ENCODE results near the gene PRDX5. TPM values are rescaled to one million over a fixed set of nuclear protein-coding genes. Genes with fewer than 3 reads are reported as not detected.

Gene PRDX5
- total RNA-seq, 1 experiment from 2014 or later: 381 TPM

- intact Hi-C loops (cut with micrococcal nuclease; ENCODE audit: unreplicated experiment): no loop called here
- Histone ChIP-seq H3K9me2 (ENCODE audit: insufficient read depth) (no peaks in the 10 kb centered on the region), H3K4me2 (no peak overlapping the region), H3K27me3 (ENCODE audit: insufficient read depth, low read depth) (no peaks in the 10 kb centered on the region), H3F3A (ENCODE audit: insufficient read depth, low read depth) (no peaks in the 10 kb centered on the region; the same call in 1 of the 2 replicates), H3K36me3 (ENCODE audit: low read depth) (no peaks in the 10 kb centered on the region), H3K27ac (no peak overlapping the region), H3K4me1 (replicated peaks; ENCODE audit: insufficient read depth) (no peaks in the 10 kb centered on the region), H3K9me3 (ENCODE audit: insufficient read depth, low read depth) (no peaks in the 10 kb centered on the region), H4K20me1 (ENCODE audit: insufficient read depth) (no peaks in the 10 kb centered on the region), H3K4me3 (no peak overlapping the region), H3K79me2 (ENCODE audit: low read depth) (no peaks in the 10 kb centered on the region), H2AFZ (no peak overlapping the region)
- no TSS peak for BruUV-seq (replicated peaks)
- TF ChIP-seq EZH2 (IDR thresholded peaks at IDR 0.05; ENCODE audit: low read depth): no peak
- TF ChIP-seq CTCF (conservative IDR thresholded peaks at IDR 0.05): no peak
- ChIA-PET POLR2A (ENCODE audit: unreplicated experiment) (no interaction called here), CTCF (interaction anchor here (0.6 to 0.7 kb wide), 2 partner anchors 10 to 217 kb away, joined by 3 to 7 read pairs; no protein-coding TSS in a partner anchor)
- DNase-seq: peak in 1 of 2 experiments; percentile 11
These were observed 23.1 kb upstream of the PRDX5 start for GRCh38 chr11:64294774-64295173.

- Histone ChIP-seq H3K36me3 (ENCODE audit: low read depth) (no peaks in the 10 kb centered on the region), H3K4me3 (no peak overlapping the region), H3K9me2 (ENCODE audit: insufficient read depth) (no peaks in the 10 kb centered on the region), H3K27me3 (ENCODE audit: insufficient read depth, low read depth) (0 out of 2 replicates have a peak, but pooled peaks cover 6% of the 10 kb centered on the region), H3F3A (ENCODE audit: insufficient read depth, low read depth) (no peaks in the 10 kb centered on the region; the same call in 1 of the 2 replicates), H3K4me2 (no peak overlapping the region), H3K4me1 (replicated peaks; ENCODE audit: insufficient read depth) (no peaks in the 10 kb centered on the region; the same call in 1 of the 2 replicates), H3K9me3 (ENCODE audit: insufficient read depth, low read depth) (no peaks in the 10 kb centered on the region), H3K27ac (no peak overlapping the region), H3K79me2 (ENCODE audit: low read depth) (no peaks in the 10 kb centered on the region), H2AFZ (no peak overlapping the region), H4K20me1 (ENCODE audit: insufficient read depth) (no peaks in the 10 kb centered on the region)
- no TSS peak for BruUV-seq (replicated peaks)
- no peak for TF ChIP-seq EZH2 (IDR thresholded peaks at IDR 0.05; ENCODE audit: low read depth)
- no peak for TF ChIP-seq CTCF (conservative IDR thresholded peaks at IDR 0.05)
- POLR2A ChIA-PET (ENCODE audit: unreplicated experiment): no interaction called here
- CTCF ChIA-PET: interaction anchor here (0.6 to 0.7 kb wide), 2 partner anchors 72 to 218 kb away, joined by 6 to 7 read pairs; no protein-coding TSS in a partner anchor
- DNase-seq: peak in 1 of 2 experiments; percentile 20
- intact Hi-C loops (cut with micrococcal nuclease; ENCODE audit: unreplicated experiment): no loop called here
These were observed 22.2 kb upstream of the PRDX5 start for GRCh38 chr11:64295760-64296159.

- POLR2A ChIA-PET (ENCODE audit: unreplicated experiment): no interaction called here
- Histone ChIP-seq H3K79me2 (ENCODE audit: low read depth) (no peaks in the 10 kb centered on the region), H3K4me1 (replicated peaks; ENCODE audit: insufficient read depth) (peaks cover 1% of the 10 kb centered on the region; the same call in 1 of the 2 replicates), H3K9me2 (ENCODE audit: insufficient read depth) (no peaks in the 10 kb centered on the region), H3K27me3 (ENCODE audit: insufficient read depth, low read depth) (0 out of 2 replicates have a peak, but pooled peaks cover 7% of the 10 kb centered on the region), H3K4me3 (no peak overlapping the region), H3K27ac (no peak overlapping the region), H3F3A (ENCODE audit: insufficient read depth, low read depth) (no peaks in the 10 kb centered on the region; the same call in 1 of the 2 replicates), H3K9me3 (ENCODE audit: insufficient read depth, low read depth) (no peaks in the 10 kb centered on the region), H4K20me1 (ENCODE audit: insufficient read depth) (no peaks in the 10 kb centered on the region), H2AFZ (no peak overlapping the region), H3K36me3 (ENCODE audit: low read depth) (no peaks in the 10 kb centered on the region), H3K4me2 (no peak overlapping the region)
- intact Hi-C loops (cut with micrococcal nuclease; ENCODE audit: unreplicated experiment): no loop called here
- DNase-seq: no peak
- CTCF ChIA-PET: no interaction called here
- BruUV-seq (replicated peaks): no TSS peak
- TF ChIP-seq EZH2 (IDR thresholded peaks at IDR 0.05; ENCODE audit: low read depth): no peak
- TF ChIP-seq CTCF (conservative IDR thresholded peaks at IDR 0.05): no peak
These were observed 21.7 kb upstream of the PRDX5 start for GRCh38 chr11:64296236-64296635.

Data from PC-9 (cell line).